GM12801 (cell line): ENCODE data around the gene POLR2A.

Experiments
- TF ChIP-seq, protein P1 (sequence below): IDR thresholded peaks from one replicate; pipeline ENCODE4 v1.5.1; 2011; ENCODE audit warnings: control low read depth; ENCODE audit not compliant: insufficient read length; ENCODE audit errors: extremely low read depth

POLR2A gene

DNA sequence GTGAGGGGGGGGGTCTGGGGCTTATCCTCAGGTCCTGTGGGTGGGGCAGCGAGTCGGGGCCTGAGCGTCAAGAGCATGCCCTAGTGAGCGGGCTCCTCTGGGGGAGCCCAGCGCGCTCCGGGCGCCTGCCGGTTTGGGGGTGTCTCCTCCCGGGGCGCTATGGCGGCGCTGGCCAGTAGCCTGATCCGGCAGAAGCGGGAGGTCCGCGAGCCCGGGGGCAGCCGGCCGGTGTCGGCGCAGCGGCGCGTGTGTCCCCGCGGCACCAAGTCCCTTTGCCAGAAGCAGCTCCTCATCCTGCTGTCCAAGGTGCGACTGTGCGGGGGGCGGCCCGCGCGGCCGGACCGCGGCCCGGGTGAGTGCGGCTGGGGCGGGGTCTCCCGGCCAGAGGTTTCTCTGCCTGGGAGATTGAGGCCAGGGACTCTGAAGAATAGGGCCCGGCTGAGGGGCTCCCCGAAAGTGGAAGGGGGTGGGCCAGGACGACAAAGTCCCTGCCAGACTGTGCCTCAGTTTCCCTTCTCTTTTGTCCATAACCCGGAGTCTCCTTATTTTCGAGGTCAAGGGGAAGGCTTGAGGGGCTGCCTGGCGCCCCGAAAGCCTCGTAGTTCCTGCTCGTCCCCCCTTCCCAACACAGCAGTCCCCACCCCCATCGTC, 44.6 kb upstream of the POLR2A start, which contains the start of gene FGF11:
TSS of gene FGF11 (plus strand) at position 51 of the 651 bp plus-strand sequence. CDS start at position 160, 109 bp downstream.
- TF ChIP-seq, protein P1, sequence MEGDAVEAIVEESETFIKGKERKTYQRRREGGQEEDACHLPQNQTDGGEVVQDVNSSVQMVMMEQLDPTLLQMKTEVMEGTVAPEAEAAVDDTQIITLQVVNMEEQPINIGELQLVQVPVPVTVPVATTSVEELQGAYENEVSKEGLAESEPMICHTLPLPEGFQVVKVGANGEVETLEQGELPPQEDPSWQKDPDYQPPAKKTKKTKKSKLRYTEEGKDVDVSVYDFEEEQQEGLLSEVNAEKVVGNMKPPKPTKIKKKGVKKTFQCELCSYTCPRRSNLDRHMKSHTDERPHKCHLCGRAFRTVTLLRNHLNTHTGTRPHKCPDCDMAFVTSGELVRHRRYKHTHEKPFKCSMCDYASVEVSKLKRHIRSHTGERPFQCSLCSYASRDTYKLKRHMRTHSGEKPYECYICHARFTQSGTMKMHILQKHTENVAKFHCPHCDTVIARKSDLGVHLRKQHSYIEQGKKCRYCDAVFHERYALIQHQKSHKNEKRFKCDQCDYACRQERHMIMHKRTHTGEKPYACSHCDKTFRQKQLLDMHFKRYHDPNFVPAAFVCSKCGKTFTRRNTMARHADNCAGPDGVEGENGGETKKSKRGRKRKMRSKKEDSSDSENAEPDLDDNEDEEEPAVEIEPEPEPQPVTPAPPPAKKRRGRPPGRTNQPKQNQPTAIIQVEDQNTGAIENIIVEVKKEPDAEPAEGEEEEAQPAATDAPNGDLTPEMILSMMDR, result no peak

DNA sequence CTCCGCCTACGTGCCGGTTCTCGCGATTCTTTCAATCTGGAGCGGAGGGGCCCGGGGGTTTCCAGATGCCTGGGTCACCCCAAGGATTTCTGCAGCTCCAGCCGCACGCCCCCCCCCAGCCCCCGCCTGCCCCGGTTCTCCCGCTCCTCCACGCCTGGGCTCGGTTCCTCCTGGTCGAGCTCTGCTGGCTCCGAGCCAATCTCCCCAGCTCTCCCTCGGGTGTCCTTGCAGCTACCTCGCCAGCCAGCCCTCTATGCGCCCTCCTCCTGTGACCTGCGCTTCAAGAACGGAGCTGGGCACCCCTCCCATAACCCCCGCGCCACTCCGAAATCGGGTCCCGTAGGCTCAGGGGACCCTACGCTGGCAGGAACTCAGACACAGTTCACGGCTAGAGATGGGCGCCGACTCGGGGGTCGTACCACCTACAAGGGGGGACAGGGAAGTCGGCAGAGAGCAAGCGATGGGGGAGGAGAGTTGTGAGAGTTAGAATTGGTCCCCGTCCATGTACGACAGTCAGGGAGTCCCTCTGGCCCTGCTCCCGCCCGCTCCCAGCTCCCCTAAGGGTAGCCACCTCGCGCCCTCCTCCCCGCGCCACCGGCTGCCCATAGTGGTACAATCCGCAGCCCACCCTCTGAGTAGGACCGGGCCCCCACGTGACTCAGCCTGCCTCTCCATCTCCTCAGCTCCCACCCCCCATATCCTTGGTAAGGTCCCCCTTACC, 43.9 kb upstream of the POLR2A start:
- TF ChIP-seq, protein P1, result no peak

DNA sequence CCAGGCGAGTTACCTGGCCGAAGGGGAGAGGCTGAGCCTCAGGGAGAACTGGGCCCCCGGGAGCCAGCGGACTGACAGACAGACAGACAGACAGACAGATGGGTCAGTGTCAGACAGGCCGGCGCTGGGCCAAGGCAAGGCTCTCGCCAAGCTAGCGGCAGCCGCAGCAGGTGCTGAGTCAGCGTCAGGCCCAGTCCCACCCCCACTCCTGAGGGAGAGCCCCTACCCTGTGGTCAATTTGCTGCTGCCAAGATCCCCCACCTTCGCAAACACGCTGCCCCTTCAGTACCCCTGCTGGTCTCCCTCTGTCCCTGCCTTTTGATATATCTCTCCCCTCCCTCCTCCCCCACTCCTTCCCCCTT, 43.4 kb upstream of the POLR2A start:
- TF ChIP-seq, protein P1, result no peak

DNA sequence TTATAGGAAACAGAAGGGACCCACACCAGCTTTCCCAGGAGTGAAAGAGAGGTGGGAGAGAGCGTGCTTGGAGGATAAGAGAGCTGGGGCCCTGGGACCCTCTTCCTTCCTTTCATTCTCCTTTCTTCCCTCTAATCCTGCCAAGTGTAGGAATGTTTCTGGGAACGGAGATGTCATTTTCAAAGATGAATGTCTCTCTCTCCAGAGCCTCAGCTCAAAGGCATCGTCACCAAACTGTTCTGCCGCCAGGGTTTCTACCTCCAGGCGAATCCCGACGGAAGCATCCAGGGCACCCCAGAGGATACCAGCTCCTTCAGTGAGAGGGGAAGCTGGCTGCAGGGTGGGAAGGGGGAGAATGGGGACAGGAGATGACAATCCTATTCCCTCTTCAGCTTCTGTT, 42.9 kb upstream of the POLR2A start:
- TF ChIP-seq, protein P1, result no peak

DNA sequence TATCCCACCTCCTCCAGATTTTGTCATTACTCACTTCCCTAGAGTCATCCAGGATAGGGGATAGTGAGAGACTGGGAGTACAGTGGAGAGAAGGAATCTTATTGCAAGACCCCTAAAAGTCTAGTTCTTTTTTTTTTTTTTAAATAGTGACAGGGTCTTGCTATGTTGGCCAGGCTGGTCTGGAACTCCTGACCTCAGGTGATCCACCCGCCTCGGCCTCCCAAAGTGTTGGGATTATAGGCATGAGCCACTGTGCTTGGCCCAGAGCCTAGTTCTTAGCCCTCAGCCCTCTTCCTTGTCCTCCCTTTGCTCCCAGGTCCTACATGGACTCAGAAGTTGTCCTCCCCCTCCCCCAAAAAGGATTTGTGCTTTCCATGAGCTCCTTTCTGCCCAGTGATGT, 42.0 kb upstream of the POLR2A start:
- TF ChIP-seq, protein P1, result no peak

DNA sequence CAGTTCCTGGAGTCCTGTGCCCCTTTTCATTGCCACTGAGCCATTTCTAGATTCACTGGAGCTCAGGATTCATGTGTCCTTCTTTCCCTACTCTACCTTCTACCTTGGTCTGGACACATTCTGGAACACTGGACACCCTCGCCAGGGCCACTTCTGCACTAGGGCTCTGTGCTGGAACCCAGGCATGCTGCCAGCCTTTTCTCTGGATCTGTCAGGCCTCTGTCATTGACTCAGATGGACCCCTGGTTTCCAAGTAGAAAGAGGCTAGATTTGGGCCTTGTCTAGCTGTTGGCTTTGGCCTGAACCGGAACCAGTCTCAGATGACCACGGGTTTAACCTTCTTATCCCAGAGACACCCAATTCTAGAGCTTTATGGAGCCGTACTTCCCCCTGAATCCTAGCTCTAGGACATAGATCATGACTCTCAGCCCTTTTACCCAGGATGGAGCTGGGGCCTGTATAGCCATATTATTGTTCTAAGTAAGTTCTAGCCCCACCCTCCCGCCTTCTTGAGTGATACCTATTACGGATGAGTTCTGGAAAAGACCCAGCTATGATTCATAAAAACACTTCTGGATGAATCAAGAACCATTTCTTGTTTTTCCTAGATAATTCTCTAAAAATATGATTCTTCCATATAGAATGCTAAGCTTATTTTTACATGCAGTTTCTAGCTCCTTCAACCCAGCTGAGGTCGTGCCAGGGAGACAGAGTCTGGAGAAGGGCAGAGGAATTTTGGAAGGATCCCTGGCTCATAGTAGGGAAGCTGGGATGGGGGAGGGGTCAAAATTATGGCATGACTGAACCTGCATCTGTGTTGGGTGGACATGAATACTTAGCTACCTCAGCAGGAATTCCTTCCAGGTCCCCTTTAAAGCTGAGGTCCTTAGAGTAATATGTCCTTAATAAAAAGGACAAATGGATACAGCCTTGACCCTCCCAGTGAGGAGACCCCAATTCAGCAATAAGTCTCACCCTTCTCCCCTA, 40.4 kb upstream of the POLR2A start:
- TF ChIP-seq, protein P1, result no peak
